C4-2B (cell line): ENCODE measurements around the gene AFF3.

Experiments used
- H3K27ac ChIP-seq: fragments of 450-650 bp; 2 replicates; pipeline ENCODE4 v1.5.1; 2017
- ZFX ChIP-seq: fragments of 450-650 bp; IDR thresholded peaks from 2 replicates; pipeline ENCODE4 v1.6.1; 2017
- TF ChIP-seq, protein P1 (sequence below): fragments of 450-650 bp; conservative IDR thresholded peaks from 2 replicates; pipeline ENCODE4 v1.5.1; 2017; ENCODE audit warnings: mild to moderate bottlenecking

Gene AFF3

GRCh38 chr2:100041946-100042345 is 100.4 kb downstream of the AFF3 start:
- TF ChIP-seq, protein P1, sequence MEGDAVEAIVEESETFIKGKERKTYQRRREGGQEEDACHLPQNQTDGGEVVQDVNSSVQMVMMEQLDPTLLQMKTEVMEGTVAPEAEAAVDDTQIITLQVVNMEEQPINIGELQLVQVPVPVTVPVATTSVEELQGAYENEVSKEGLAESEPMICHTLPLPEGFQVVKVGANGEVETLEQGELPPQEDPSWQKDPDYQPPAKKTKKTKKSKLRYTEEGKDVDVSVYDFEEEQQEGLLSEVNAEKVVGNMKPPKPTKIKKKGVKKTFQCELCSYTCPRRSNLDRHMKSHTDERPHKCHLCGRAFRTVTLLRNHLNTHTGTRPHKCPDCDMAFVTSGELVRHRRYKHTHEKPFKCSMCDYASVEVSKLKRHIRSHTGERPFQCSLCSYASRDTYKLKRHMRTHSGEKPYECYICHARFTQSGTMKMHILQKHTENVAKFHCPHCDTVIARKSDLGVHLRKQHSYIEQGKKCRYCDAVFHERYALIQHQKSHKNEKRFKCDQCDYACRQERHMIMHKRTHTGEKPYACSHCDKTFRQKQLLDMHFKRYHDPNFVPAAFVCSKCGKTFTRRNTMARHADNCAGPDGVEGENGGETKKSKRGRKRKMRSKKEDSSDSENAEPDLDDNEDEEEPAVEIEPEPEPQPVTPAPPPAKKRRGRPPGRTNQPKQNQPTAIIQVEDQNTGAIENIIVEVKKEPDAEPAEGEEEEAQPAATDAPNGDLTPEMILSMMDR: no peak
- no peak for TF ChIP-seq ZFX

DNA sequence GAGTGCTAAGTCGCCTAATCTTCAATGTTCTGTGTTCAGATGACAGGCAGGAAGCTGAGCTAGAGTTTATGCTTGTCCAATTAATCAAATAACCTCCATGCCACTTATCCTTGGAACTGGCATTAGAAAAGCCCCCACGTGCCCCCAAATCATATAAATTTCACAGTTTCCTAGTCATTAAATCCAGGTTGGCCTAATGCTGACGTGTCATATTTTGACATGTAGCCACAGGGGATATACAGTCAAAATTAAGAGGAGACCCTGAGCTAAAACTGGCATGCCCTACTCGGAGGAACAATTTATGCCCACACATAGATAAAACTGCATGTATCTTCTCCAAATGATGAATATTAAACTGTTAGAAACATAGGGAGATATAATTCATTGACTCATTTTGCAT is 101.0 kb downstream of the AFF3 start:
- TF ChIP-seq ZFX: no peak
- TF ChIP-seq, protein P1: no peak
- H3K27ac ChIP-seq: no peak overlapping the region

More at GRCh38 chr2:100041946-100042345, 100.4 kb downstream of the AFF3 start:
- H3K27ac ChIP-seq: no peak overlapping the region

- no peak overlapping the region for H3K27ac ChIP-seq
- TF ChIP-seq, protein P1: no peak
- TF ChIP-seq ZFX: no peak
These were observed 101.5 kb downstream of the AFF3 start for GRCh38 chr2:100040906-100041305.

DNA sequence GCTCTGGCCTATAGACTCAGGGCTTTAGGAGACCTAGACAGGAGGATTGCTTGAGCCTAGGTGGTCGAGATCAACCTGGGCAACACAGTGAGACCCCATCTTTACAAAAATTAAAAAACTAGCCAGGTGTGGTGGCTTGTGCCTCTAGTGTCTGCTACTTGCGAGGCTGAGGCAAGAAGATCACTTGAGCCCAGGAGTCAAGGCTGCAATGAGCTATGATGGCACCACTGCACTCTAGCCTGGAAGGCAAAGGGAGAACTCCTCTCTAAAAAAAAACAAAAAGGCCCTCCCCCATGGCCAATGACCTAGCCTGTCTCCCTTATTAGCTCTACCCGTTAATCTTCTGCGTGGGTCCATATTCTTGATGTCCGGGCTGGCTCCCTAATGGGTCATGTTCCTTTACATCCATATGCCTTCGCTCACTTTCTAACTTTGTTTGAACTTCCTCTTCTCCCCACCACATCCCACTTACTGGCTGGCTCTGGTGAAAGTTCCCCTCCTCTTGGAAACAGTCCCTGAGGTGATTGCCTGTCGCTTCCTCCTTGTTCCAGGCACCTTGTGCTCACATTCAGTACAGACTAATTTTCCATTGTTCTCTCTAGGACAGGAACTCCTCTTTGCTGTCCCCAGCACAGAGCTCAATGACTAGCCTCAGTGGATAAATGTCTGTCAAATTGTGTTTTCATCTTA is 103.0 kb downstream of the AFF3 start:
- TF ChIP-seq, protein P1: no peak
- H3K27ac ChIP-seq: no peak overlapping the region; the same call in 1 of the 2 replicates

DNA sequence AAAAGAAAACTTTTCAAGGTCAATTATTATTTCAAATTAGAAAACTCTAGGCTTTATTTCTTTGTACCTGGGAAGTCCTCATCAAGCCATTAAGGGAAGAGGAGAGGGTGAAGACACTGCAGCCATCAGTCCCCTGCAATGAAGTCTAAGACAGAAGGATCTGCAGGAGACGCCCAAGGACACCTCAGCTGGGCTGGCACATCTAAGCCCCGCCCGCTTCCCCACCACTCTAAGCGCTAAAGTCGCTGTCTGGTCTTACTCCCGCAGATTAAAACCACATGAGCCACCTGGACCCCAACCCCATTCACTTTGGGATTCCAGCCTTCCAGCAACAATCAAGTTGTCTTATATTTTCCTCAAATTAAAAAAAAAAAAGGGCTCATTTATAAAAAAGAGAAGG is 104.4 kb downstream of the AFF3 start:
- H3K27ac ChIP-seq: no peak overlapping the region

DNA sequence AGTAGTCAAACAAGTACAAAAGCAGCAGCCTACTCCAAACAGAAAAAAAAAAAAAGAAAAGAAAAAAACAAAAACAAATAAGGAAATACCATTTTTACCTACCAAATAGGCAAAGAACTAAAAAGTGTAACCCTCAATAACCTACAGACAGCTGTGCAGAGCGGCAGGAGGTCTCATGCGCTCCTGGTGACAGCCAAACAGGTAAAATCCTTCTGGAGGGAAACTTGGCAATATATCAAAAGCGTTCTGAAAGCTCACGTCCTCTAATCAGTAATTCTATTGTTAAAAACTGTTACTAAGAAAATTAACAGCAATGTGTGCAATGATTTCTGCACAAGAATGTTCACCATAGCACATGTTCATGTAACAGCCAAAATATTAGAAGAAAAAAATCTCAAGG is 105.6 kb downstream of the AFF3 start:
- TF ChIP-seq, protein P1: no peak
- TF ChIP-seq ZFX: no peak

More for the DNA sequence above, 104.4 kb downstream of the AFF3 start:
- no peak for TF ChIP-seq ZFX
- TF ChIP-seq, protein P1: no peak

DNA sequence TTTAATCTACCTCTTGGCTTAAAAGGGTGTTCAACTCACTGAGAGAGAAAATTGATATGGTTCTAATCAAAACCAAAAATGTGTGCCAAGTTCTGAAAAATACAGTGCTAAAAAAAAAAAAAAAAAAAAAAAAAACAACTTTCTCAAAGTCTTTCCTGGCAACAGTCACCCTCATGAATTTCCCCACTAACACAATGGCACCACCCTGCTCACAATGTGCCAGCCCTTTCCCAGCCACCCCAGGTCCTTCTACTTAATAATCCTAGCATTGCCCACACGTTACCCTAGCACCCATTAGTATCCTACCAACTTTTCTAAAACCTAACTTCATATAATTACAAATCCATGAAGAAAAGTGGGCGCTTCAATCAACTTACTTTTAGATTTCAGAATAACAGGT is 106.4 kb downstream of the AFF3 start:
- no peak overlapping the region for H3K27ac ChIP-seq
- no peak for TF ChIP-seq ZFX
- TF ChIP-seq, protein P1: no peak

More for the DNA sequence above, 105.6 kb downstream of the AFF3 start:
- no peak overlapping the region for H3K27ac ChIP-seq
